HG03095 (cell line): ENCODE results near the gene TMPRSS6.

ENCODE experiments used
- ATAC-seq: cut with Tn5 transposase; IDR thresholded peaks from one replicate; pipeline ENCODE4 v1.9.1; 2021; ENCODE audit warnings: moderate library complexity; ENCODE audit not compliant: unreplicated experiment

TMPRSS6 gene

GRCh38 chr22:37109242-37109917 lies at the start of gene TMPRSS6:
Gene TMPRSS6, minus strand, starts transcription at chr22:37109713. Its CDS starts 6,296 bp downstream, at chr22:37103417.
- ATAC-seq = no peak

GRCh38 chr22:37158963-37159290 lies 49.4 kb upstream of the TMPRSS6 start:
- no peak for ATAC-seq

GRCh38 chr22:37157516-37158285 lies 48.2 kb upstream of the TMPRSS6 start:
- ATAC-seq = no peak

- ATAC-seq = no peak
These were observed 47.3 kb upstream of the TMPRSS6 start for GRCh38 chr22:37156686-37157435.

GRCh38 chr22:37155971-37156370 lies 46.5 kb upstream of the TMPRSS6 start:
- ATAC-seq = no peak

GRCh38 chr22:37154925-37155712 lies 45.6 kb upstream of the TMPRSS6 start:
- ATAC-seq = peak; percentile 30

GRCh38 chr22:37153901-37154300 lies 44.4 kb upstream of the TMPRSS6 start:
- ATAC-seq = no peak

- no peak for ATAC-seq
These were observed 41.9 kb upstream of the TMPRSS6 start for GRCh38 chr22:37151401-37151800.

GRCh38 chr22:37150701-37151100 lies 41.2 kb upstream of the TMPRSS6 start:
- ATAC-seq = no peak

- ATAC-seq = no peak
These were observed 39.5 kb upstream of the TMPRSS6 start for GRCh38 chr22:37148742-37149665.

- ATAC-seq = no peak
These were observed 38.6 kb upstream of the TMPRSS6 start for GRCh38 chr22:37148031-37148651.

GRCh38 chr22:37147186-37147990 lies 37.9 kb upstream of the TMPRSS6 start:
- ATAC-seq = no peak

GRCh38 chr22:37146507-37147180 lies 37.1 kb upstream of the TMPRSS6 start:
- ATAC-seq = no peak

GRCh38 chr22:37146051-37146385 lies 36.5 kb upstream of the TMPRSS6 start:
- ATAC-seq = no peak

- ATAC-seq = no peak
These were observed 35.9 kb upstream of the TMPRSS6 start for GRCh38 chr22:37145180-37146050.

GRCh38 chr22:37144180-37144554 lies 34.7 kb upstream of the TMPRSS6 start:
- no peak for ATAC-seq

- ATAC-seq = no peak
These were observed 32.5 kb upstream of the TMPRSS6 start for GRCh38 chr22:37141971-37142370.
